ENCODE data around the gene FSTL4. TPM values are rescaled to one million over a fixed set of nuclear protein-coding genes. Genes with fewer than 3 reads are reported as not detected.
"Not testable (repeated sequence)": the region's sequence is repeated elsewhere in the genome, so short reads cannot be mapped to it uniquely, and the experiment has no call there.

Gene FSTL4
- total RNA-seq, 1 donor from 2014 or later: under 0.01 TPM

GRCh38 chr5:133453084-133453780 is 159.1 kb downstream of the FSTL4 start:
- DNase-seq: no peak

- no peak for DNase-seq
These were observed 160.4 kb downstream of the FSTL4 start for GRCh38 chr5:133451926-133452325.

GRCh38 chr5:133450286-133450685 is 162.1 kb downstream of the FSTL4 start:
- no peak for DNase-seq

- DNase-seq: no peak
These were observed 163.2 kb downstream of the FSTL4 start for GRCh38 chr5:133449181-133449580.

DNA sequence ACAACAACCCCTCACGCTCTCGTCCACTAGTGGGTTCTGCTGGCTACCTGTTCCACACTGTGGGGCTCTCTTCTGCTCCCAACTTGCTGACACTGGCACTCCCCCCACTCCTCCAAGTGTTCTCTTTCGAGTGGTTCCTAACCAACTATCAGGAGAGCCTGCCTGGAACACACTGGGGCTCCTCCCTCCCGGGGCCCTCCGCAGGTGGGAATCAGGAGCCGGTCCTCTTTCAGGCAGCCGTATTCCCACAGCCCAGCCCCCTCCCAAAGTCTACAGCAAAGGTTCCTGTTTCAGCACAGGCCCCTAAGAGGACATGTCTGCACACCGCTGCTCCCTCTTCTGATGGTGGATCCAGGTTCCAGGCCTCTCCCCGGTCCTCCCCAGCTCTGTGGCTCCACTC is 165.9 kb downstream of the FSTL4 start:
- DNase-seq: no peak

DNA sequence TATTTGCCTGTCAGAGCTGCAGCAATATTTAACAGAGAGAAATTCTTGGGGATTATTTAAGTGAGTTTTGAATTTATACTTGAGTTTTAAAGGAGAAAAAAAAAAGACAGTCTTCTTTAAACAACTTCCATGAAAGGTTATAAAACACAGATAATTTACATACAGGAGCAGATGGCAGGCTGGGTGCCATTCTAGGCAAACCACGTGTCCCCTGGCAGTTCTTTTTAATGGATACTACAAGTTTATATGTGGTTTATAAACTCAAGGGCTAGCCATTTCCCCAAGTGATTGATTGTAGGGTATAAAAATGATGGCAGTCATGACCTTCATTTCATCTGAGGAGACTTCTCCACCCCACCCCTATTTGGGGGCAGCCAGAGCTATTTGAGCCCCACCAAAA is 166.6 kb downstream of the FSTL4 start:
- DNase-seq: no peak

DNA sequence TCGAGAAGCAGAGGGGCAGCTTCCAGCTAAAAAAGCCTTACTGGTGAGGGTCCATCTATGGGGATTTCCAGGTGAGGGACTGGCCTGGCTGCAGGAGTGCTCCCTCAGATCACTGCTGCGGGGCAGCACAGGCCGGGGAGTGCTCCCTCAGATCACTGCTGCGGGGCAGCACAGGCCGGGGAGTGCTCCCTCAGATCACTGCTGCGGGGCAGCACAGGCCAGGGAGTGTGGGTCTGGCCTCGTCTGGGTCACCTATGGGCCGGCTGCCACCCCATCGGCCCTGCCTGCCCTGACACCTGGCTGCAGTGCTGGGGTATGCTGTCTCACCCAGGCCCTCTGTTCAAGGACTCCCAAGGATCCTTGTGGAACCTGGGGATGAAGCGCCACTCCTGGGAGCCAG is 167.1 kb downstream of the FSTL4 start:
- DNase-seq: not testable (repeated sequence)

GRCh38 chr5:133444711-133445110 is 167.6 kb downstream of the FSTL4 start:
- no peak for DNase-seq

DNA sequence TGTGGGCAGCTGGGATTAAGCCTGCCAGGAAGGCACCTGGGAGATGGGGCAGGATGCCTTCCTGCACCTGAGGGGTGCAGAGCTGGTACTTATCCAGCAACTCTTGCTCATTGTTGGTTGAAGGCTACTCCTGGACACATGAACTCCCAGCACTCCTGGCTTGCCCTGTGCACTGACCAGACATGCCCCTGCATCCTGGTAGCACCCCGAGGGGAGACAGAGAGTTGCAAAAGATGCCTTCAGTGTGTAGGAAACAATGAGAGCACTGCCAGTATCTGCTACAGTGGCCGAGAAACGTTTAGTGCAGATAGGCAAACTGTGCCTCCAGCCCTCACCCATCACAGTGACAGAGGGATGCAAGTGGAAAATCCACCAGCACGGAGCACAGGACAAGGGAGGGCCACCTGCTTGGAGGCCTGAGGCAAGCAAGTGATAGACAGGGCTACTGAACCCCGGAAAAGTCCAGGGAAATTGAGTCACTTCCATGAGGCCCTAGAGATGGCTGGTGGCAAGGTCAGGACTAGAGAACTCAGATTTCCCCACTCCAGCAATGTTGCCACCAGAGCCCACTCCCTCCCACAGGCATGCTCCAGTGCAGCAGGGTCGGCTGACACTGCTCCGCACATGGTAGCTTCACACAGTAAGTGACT is 171.1 kb downstream of the FSTL4 start:
- DNase-seq: no peak

GRCh38 chr5:133440467-133441115 is 171.8 kb downstream of the FSTL4 start:
- no peak for DNase-seq

- no peak for DNase-seq
These were observed 172.5 kb downstream of the FSTL4 start for GRCh38 chr5:133439859-133440258.

- DNase-seq: no peak
These were observed 173.9 kb downstream of the FSTL4 start for GRCh38 chr5:133438487-133438886.

- DNase-seq: no peak
These were observed 178.0 kb downstream of the FSTL4 start for GRCh38 chr5:133434336-133434735.

- no peak for DNase-seq
These were observed 178.7 kb downstream of the FSTL4 start for GRCh38 chr5:133433641-133434040.

- no peak for DNase-seq
These were observed 179.3 kb downstream of the FSTL4 start for GRCh38 chr5:133432956-133433532.

GRCh38 chr5:133431326-133431865 is 180.9 kb downstream of the FSTL4 start:
- no peak for DNase-seq

DNA sequence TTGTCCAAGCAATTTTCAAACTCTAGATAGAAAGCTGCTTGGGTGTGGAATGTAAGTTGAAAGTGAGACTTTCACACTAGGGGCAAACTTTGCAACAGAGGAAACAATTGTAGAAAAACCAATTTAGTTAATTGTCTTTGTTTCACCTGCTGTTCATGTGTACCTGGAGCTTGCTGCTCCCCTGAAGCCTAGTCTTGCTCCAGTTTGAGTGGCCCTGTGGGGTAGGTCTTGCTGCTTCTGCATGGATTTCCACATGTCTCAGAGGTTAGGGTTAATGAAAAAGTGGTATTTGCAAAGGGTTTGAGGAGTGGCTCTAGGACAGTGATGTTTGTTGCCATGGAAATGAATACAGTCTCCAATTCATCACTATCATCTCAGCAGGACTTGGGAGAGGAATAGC is 182.2 kb downstream of the FSTL4 start:
- no peak for DNase-seq

GRCh38 chr5:133429046-133429445 is 183.3 kb downstream of the FSTL4 start:
- DNase-seq: no peak

- DNase-seq: no peak
These were observed 184.2 kb downstream of the FSTL4 start for GRCh38 chr5:133428072-133428660.

GRCh38 chr5:133427121-133427777 is 185.1 kb downstream of the FSTL4 start:
- no peak for DNase-seq

GRCh38 chr5:133426264-133426663 is 186.1 kb downstream of the FSTL4 start:
- DNase-seq: no peak

DNA sequence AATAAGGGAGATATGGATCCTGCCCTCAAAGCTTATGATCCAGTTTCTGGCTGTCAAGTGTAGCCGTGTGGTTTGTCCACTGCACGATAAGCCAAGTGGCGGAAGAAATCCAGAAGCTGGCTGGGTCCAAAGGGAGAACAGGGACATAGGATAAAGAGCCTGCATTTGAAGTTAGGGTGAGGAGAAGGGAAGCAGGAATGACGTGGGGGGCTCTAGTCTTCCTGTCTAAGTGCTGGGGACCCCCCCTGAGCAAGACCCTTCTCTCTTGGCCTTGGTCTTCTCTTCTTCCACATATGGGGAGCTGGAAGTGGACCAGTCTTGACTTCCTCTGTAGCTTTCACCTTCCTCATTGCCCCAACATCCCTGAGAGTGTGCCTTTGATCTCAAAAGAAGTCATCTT is 186.6 kb downstream of the FSTL4 start:
- no peak for DNase-seq

Measured in dermis blood vessel endothelial cell (primary cell).